GM19372 (cell line): Measurements from ENCODE around the gene RPL26.
"Not testable (repeated sequence)": the region's sequence is repeated elsewhere in the genome, so short reads cannot be mapped to it uniquely, and the experiment has no call there.

ENCODE experiments used
- ATAC-seq: cut with Tn5 transposase; IDR thresholded peaks from one replicate; pipeline ENCODE4 v1.9.1; 2021; ENCODE audit warnings: mild to moderate bottlenecking, low read depth, moderate library complexity; ENCODE audit not compliant: unreplicated experiment

The RPL26 gene

GRCh38 chr17:8369944-8370343, 13.0 kb downstream of the RPL26 start:
- no peak for ATAC-seq

DNA sequence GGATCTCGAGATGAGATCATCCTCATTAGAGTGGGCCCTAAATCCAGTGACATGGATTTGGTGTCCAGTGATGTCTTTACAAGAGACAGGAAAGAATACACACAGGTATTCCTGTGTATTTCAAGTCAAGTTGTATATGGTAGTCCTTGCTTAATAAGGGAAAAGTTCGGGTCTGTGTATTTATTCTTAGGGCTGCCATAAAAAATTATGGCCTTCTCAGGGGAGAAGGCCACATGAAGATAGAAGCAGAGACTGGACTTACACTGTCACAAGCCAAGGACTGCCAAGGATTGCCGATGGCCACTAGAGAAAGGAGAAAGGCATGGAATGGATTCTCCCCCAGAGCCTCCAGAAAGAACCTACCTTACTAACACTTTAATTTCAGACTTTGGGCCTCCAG, 14.8 kb downstream of the RPL26 start:
- no peak for ATAC-seq

DNA sequence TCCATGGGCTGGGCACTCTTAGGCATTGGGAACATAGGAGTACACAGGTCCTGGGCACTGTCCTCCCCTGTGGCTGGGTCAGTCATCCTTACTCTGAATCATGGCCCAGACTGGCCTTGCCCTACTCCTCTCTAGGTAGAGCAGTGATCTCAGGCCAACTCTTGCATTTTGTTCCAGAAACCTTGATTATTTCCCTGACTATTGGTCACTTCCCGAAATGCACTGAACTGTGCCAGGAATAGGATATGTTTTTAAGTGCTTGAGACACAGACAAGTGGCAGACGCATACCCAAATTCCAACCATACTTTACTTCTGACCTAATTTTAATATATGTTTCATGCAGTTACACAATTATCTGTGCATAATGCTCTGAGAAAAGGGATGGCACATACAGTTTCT, 16.8 kb downstream of the RPL26 start:
- ATAC-seq: no peak

DNA sequence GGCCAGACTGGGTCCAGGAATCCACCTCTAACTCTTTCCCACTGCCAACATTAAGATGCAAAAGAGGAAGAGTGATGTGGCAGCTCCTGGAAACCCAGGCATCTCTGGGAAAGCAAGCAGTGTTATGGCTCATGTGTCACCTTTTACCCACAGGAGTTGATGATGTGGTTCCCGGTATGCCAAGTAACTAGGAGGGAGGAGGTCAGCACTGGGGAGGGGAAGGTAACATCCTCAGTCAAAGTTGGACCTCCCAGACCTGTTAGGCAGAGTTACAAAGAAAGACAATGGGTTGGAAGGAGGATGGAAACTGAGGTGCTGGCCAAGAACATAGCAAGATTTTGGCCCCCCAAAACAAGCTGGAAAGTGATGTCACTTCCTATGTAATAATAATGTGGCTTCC, 17.9 kb downstream of the RPL26 start:
- no peak for ATAC-seq

DNA sequence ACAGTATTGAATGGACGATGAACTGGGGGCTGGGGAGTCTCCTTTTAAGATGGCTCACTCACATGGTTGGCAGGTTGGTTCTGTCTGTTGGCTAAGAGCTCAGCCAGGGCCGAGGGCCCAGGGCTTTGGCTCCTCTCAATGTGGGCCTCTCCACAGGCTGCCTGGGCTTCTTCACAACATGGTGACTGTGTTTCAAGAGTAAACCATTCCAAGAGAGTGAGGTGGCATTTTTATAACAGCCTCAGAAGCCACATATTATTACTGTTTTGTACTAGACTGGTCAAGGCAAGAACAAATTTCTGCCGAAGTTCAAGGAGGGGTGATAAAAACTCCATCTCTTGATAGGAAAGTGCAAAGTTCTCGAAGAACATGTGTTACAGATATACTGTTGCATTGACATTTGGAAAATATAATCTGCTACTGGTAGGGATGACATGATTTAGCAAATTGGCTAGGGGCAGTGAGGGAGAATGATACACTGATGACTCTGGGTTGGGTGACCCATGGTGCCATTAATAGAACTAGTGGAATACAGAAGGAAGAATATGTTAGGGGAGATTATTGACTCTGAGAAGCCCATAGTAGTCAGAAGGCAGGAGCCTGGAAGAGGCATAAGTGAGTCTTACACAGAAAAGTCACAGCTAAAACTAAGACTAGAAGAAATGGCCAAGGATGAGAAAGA, 20.2 kb downstream of the RPL26 start:
- no peak for ATAC-seq

DNA sequence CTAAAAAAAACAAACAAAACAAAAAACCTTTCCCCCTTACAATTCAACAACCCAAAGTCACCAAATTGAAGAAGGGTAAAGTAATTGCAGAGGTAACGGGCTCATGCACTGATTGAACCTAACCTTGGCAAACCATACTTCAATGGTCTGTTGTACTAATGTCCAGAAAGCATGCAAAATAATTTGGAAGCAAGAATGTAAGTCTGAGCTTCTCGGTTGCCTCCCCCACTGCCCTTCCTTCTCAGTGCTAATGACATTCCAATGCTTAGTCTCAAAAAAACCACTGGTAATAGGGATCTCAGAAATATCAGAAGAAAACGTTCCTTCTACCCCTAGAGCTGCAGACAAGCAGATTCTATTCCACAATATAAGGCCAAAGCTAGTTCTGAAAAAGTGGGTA, 22.2 kb downstream of the RPL26 start:
- no peak for ATAC-seq

- ATAC-seq: no peak
These were observed 22.7 kb downstream of the RPL26 start for GRCh38 chr17:8360260-8360659.

DNA sequence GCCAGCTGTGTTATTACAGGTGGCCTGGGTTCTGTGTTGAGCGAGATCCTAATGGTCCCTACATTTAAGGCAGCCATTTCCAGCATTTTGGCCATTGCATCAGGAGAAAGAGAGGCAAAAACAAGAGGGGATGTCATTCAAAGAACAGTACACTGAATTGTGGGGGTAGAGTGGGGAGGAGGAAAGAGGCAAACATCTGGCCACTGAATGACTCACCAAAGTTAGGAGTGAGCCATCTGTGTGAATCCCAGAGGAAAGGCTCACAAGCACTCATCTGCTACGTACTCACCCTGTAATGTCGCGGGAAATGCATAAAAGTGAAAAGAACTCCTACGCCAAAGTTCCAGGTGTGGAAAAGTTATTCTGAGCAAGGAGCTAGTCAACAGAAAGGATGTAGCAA, 23.2 kb downstream of the RPL26 start:
- ATAC-seq: no peak

DNA sequence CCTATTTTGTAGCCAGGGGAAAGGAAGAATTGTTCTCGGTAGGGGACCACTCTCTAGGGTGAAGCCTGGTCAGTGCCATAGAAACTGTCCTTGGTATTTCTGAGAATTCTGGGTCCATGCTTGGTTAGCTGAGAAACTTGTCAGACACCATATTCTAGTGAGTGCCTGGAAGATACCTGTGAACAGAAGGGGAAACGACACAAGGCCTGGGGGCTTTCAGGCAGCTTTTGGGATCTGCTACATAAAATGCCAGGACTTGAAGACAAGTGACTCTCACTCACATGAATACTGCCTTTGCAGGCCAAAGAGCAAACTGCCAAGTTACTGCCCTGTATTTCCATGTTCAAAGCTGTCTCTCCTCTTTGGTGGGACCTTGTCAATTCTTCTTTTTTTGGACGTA, 25.1 kb downstream of the RPL26 start:
- ATAC-seq: no peak

DNA sequence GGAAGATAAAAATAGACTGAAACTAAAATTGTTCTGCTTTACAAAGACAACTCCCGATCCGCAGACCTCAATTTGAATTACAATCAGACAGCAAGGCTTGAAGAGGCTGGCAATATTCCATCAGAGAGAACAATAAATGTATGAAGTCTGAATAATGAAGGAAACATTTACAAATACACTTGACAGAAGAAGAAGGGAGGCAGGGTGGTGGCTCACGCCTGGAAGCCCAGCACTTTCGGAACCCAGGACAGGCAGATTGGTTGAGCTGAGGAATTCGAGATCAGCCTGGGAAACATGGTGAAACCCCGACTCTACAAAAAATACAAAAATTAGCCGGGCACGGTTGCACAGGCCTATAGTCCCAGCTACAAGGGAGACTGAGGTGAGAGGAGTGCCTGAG, 28.8 kb downstream of the RPL26 start:
- ATAC-seq: no peak

DNA sequence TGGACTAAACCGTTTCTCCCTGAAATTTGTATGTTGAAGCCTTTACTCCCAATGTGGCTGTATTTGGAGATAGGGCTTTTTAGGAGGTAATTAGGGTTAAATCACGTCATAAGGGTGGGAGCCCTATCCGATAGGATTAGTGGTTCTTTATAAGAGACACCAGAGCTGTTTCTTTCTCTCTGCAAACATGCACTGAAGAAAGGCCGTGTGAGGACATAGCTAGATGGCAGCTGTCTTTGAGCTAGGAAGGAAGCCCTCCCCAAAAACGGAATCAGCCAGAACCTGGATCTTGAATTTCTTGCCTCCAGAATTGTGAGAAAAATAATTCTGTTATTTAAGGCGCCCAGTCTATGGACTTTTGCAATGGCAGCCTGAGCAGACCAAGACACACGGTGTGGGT, 29.3 kb downstream of the RPL26 start:
- ATAC-seq: no peak

DNA sequence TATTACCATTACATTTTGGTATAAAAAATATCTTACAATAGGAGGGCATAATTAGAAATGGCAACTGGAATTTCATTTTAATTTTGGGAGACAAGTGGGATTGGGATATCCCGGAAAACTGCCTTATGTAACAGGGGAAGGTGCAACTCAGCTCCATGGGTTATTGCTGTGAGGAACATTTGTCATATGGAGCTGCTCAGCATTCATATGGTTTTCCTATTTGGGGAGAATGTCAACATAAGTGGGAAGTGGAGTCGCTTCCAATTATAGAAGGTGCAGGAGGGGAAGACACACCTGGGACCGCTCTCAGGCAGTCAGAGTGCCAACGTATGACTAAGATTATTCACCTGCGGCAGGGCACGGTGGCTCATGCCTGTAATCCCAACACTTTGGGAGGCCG, 32.7 kb downstream of the RPL26 start:
- no peak for ATAC-seq

- ATAC-seq: not testable (repeated sequence)
These were observed 36.0 kb downstream of the RPL26 start for GRCh38 chr17:8347001-8347400.

GRCh38 chr17:8345951-8346665, 36.9 kb downstream of the RPL26 start:
- no peak for ATAC-seq

DNA sequence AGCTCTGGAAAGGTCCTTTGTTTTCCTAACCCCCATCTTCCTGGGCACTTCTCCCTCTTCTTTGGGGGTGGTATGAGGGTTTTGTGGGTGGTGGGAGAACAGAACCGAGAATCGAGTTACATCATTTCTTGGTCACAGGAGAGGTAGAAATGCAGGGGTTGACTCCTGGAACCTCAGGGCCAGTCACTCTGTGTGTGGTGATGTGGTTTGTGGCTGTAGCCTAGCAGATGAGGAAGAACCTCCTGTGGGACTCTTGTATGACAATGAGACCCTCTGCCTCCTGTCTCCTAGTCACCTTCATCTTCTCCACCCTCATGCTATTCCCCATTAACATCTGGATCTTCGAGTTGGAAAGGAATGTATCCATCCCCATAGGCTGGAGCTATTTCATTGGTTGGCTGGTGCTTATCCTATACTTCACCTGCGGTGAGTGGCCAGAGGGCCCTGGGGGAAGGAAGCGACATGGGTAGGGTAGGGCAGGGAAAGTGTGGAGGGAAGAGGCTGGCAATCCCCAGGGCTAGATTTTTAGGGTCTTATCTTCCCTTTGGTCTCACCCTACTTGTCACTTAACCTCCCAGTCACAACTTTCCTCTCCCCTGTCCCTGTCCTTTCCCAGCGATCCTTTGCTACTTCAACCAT, 37.8 kb downstream of the RPL26 start:
- ATAC-seq: no peak

- no peak for ATAC-seq
These were observed 41.5 kb downstream of the RPL26 start for GRCh38 chr17:8341456-8341855.

- no peak for ATAC-seq
These were observed 43.5 kb downstream of the RPL26 start, which contains the start of gene ODF4 for GRCh38 chr17:8339540-8339939. TSS of gene ODF4 (plus strand) at chr17:8339840. CDS start at chr17:8340052, 212 bp downstream.

GRCh38 chr17:8338753-8339140, 44.2 kb downstream of the RPL26 start:
- ATAC-seq: no peak

DNA sequence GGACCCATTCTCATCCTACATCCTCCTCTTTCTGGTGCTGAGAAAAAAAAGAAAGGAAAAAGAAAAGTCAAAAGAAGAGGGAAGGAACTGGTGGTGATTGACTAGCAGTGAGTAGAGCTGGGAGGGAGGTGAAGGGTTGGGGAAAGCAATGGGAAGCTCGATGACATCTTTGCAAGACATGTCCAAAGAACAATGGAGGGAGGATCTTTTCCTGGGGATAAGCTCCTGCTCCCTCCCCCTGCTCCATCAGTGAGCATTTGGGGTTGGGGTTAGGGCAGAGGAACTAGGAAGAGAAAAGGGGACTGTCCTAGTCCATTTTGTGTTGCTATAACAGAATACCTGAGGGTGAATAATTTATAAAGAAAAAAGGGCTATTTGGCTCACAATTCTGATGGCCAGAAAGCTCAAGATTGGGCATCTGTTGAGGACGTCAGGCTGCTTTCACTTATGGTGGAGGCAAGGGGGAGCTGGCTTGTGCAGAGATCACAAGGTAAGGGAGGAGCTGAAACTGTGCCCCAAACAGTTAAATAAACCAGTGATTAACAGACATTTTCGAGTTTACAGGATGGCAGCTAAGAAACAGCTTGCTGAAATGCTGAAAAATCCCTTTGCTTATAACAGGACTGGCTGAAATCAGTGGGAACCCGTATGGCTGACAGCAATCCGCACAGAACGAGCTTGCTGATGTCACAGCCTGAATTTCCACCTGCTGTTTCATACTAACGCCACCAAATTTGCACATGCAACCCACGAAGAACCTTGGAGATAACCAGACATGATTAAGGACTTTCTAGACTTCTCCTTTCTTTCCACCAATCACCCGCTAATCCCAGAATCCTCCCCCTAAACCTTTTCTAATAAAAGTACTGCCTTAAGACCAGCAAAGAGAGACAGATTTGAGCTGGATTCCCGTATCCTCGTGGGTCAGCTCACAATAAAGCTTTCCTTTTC, 44.9 kb downstream of the RPL26 start:
- no peak for ATAC-seq

DNA sequence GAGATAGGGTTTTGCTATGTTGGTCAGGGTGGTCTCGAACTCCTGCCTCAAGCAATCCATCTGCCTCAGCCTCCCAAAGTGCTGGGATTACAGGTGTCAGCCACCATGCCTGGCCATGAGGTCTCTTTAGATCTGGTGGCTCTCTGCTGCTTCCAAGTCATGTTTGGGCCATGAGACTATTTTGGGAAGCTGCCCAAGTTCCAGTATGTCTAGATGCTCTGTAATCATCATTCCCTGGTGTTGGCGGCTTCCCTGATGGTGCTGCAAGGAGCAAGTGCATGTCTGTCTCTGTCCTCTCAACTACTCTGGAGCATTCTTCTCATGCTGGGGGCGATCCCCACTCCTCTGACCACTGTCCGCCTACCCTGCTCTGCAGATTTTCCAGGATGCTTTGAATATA, 49.7 kb downstream of the RPL26 start:
- no peak for ATAC-seq

DNA sequence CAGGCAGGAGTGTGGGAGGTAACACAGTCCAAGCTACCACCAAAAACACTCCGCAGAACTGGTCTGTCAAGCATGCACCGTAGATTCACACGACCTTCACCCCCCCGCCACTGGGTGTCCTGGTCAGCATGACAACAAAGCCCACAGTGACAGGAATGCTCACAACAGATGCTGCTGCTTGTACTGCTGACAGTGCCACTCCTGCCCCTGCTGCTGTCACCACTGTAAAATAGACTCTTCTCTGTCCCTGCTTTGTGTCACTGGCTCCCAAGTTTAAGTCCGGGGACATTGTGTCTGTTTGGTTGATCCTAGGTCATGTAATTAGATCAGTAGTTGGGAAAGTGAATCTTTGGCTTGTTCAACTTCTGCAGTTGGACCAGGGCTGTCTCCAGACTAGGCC, 50.3 kb downstream of the RPL26 start:
- ATAC-seq: no peak
